Sigmoid colon (tissue), 7 donors: Measurements from ENCODE around the gene TACR1. TPM values are rescaled to one million over a fixed set of nuclear protein-coding genes. Genes with fewer than 3 reads are reported as not detected.

ENCODE experiments used
- DNase-seq: peaks from one replicate; pipeline ENCODE4 v3.0.0-alpha.2; 2019
- H3K27ac ChIP-seq, 4 donors: fragments of 200-600 bp; sonication (generic); one replicate each; pipeline ENCODE4 v1.5.1; 2016 to 2019; ENCODE audit warnings: mild to moderate bottlenecking in 1 of 4
- H3K27me3 ChIP-seq, 3 donors: fragments of 200-600 bp; sonication (generic); one replicate each; pipeline ENCODE4 v1.5.1; 2019; ENCODE audit warnings: mild to moderate bottlenecking in 1 of 3
- H3K36me3 ChIP-seq, 4 donors: fragments of 200-600 bp; sonication (generic); one replicate each; pipeline ENCODE4 v1.5.1; 2016 to 2019
- H3K4me1 ChIP-seq, 4 donors: fragments of 200-600 bp; sonication (generic); one replicate each; pipeline ENCODE4 v1.5.1; 2017 to 2019
- H3K4me3 ChIP-seq, 4 donors: fragments of 200-600 bp; sonication (generic); one replicate each; pipeline ENCODE4 v1.5.1; 2017 to 2019; ENCODE audit warnings: mild to moderate bottlenecking in 2 of 4, moderate library complexity in 1 of 4
- H3K9me3 ChIP-seq, 4 donors: fragments of 200-600 bp in 3 of 4; sonication (generic) in 3 of 4; one replicate each; pipeline versions ENCODE4 v1.5.1 to v1.6.1; 2013 to 2019
- CTCF ChIP-seq, 4 experiments: fragments of 450-650 bp in 3 of 4; fragments of 200-600 bp in 1 of 4; IDR thresholded peaks; one replicate each; pipeline ENCODE4 v1.5.1; 2016 to 2019; ENCODE audit warnings: antibody characterized with exemption in 4 of 4, mild to moderate bottlenecking in 3 of 4, moderate library complexity in 2 of 4
- EP300 ChIP-seq, 4 donors: sonication (generic); formaldehyde crosslinking; IDR thresholded peaks; one replicate each; pipeline ENCODE4 v1.6.1; 2017; ENCODE audit warnings: antibody characterized with exemption in 4 of 4
- POLR2A ChIP-seq, 2 donors: fragments of 450-650 bp; IDR thresholded peaks; one replicate each; pipeline ENCODE4 v1.6.1; 2016; ENCODE audit warnings: antibody characterized with exemption in 2 of 2, mild to moderate bottlenecking in 2 of 2, moderate library complexity in 2 of 2
- POLR2AphosphoS5 ChIP-seq, 4 donors: sonication (generic); formaldehyde crosslinking; IDR thresholded peaks; one replicate each; pipeline ENCODE4 v1.6.1; 2017; ENCODE audit warnings: antibody characterized with exemption in 4 of 4
- WGBS, 2 donors: extraction: QIAGEN DNeasy Blood & Tissue Kit; methylation state at CpG; one replicate each; pipeline ENCODE4 v1.1.7; 2013; 5-methylcytosine and 5-hydroxymethylcytosine counted together
- intact Hi-C: fragments of 100-400 bp; cut with DNase I; formaldehyde crosslinking; loops from one replicate; pipeline ENCODE4 v1.15.1; 2023
- polyA plus RNA-seq, 3 donors: library from polyadenylated mRNA; stranded (reverse); fragments of 200-250 nt; gene quantifications; one replicate each; pipeline ENCODE4 v1.2.3, GENCODE V29; 2013
- total RNA-seq, 4 donors: library from RNA; depleted of rRNA; stranded (reverse); fragments of >200 nt; gene quantifications; one replicate each; pipeline ENCODE4 v1.1.0, GENCODE V29; 2016
- donor health status: healthy with polysubstance abuse.
- donor health status: Bipolar disorder and iron deficiency.
- donor health status: healthy.

TACR1 gene
- total and polyA plus RNA-seq, 7 donors, result 0.22 to 2.5 (median 0.99) TPM; not detected in 2

DNA sequence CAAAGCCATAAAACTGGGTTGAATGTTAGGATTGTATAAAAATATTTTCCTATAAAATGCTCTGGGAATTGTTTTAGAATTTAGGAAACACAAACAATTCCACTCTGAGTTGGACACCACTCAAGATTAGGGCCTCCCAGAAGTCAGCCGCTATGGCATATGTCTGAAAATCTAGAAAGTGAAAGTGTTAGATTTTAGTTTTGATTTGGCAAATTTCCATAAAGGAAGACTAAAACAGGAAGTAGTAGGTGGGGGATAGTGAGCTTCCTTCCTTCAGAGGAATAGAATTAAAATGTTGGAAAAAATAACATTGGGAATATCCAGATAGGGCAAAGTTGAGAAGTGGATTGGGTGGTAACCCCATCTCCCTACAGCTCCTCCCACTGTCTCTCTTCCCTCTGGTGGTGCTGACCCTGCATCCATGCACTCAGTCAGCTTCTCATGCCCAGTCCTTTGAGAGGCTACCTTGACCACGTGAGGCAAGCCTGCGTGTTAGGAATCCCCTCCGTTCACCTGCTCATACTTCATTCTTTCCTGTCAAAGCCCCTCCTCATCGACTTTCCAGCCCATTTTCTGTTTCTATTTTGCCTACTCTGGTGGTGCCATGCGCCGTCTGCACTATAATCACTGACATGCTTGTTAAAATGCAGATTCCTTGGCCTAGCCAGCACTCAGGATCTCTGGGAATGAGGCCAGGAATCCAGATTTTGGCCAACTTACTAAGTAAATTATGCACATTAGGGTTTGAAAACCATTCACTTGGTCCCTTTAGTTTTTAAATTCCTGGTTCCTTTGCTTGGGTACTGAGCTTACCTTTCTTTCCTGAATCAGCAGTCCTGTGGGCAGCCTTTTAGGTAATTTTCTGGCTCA lies 157.4 kb downstream of the TACR1 start:
- peaks cover 0 to 43% (median 27%) of the 10 kb centered on the region in 4 donors for H3K4me1 ChIP-seq
- no peak overlapping the region for H3K4me3 ChIP-seq
- H3K9me3 ChIP-seq, result no peaks in the 10 kb centered on the region
- intact Hi-C loops, result no loop called here
- H3K36me3 ChIP-seq, result no peaks in the 10 kb centered on the region
- DNase-seq, result no peak
- no peak for TF ChIP-seq POLR2AphosphoS5 (IDR thresholded peaks at IDR 0.05)
- no peak for TF ChIP-seq CTCF (IDR thresholded peaks at IDR 0.05)
- no peak for TF ChIP-seq POLR2A (IDR thresholded peaks at IDR 0.05)
- no peak for TF ChIP-seq EP300 (IDR thresholded peaks at IDR 0.05)
- peak overlapping the region; percentile 19 to 27 (median 25) for H3K27ac ChIP-seq
- H3K27me3 ChIP-seq, result no peaks in the 10 kb centered on the region
- WGBS, 2 donors, result 79 to 80% methylated on average over 7 of the region's 7 CpGs

DNA sequence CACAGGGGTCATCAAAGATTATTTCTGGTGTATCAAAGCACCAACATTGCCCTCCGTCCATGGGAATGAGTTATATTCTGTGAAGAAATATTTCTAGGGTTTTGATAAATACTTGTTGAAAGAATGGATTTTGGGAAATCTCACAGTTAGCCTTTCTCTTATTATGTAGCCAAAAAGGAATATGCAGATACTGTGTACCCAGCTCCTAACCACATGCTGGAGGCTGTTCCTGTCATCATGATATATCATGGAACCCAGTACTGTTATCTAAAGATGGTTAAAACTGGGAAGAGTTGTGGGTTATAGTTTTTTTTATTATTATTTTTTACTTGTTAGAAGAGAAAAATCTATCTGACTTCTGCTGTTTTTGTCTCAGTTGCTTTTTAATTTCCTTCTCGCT lies 158.1 kb downstream of the TACR1 start:
- Histone ChIP-seq H3K27me3 (no peaks in the 10 kb centered on the region), H3K4me3 (no peak overlapping the region), H3K27ac (peak overlapping the region in 2 of 4 donors; percentile 19 to 23), H3K4me1 (peaks cover 0 to 41% (median 25%) of the 10 kb centered on the region in 4 donors), H3K9me3 (no peaks in the 10 kb centered on the region), H3K36me3 (no peaks in the 10 kb centered on the region)
- TF ChIP-seq POLR2A (IDR thresholded peaks at IDR 0.05), result no peak
- DNase-seq, result no peak
- 61 to 72% methylated on average over 2 of the region's 2 CpGs for WGBS, 2 donors
- intact Hi-C loops, result no loop called here

DNA sequence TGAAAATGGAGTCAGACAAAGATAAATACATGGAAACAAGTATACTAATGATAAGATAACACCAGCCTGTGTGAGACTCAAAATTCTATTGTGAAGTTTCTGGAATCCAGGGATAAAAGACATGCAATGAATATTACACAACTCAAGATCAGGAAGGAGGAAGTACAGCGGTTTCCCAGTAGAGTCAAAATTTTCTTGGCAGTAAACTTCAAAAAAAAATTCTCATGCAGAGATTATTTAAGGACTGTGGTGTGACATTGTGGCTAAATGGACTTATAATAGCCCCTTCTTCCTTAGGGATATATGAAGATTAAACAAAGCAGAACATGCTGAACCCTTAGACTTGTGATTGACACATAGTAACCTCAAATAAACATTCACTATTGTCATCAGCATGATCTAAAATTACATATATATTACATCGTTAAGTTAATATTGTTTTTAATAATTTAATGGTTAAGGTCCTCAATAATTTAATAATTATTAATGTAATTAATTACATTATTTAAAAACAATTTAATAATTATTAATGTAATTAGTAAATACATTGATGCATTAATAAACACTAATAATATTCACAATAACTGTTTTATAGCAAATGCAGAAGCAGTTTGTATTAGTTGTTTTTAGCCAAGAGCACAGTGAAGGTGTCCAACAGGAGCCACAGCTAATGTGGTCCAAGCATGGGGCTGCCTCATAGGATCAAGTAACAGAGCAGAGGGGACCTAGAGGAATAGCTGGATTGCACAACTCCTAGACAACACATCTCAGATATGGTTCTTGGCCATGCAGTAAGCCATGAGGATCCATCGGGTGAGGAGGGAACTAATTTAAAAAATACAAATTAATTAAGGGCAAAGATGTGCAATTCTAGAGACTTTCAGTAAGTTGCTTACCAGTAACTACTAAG lies 163.6 kb downstream of the TACR1 start:
- Histone ChIP-seq H3K36me3 (no peaks in the 10 kb centered on the region), H3K27me3 (no peaks in the 10 kb centered on the region), H3K4me3 (no peak overlapping the region), H3K27ac (peak overlapping the region in 1 of 4 donors; percentile 18), H3K9me3 (no peaks in the 10 kb centered on the region), H3K4me1 (no peaks in the 10 kb centered on the region)
- 81 to 84% methylated on average over 3 of the region's 3 CpGs for WGBS, 2 donors
- no peak for DNase-seq
- intact Hi-C loops, result no loop called here
- peak in 1 of 4 donors; percentile 29 for TF ChIP-seq EP300 (IDR thresholded peaks at IDR 0.05)
- TF ChIP-seq POLR2AphosphoS5 (IDR thresholded peaks at IDR 0.05), result no peak

GRCh38 chr2:75033516-75033915 lies 165.8 kb downstream of the TACR1 start:
- intact Hi-C loops, result no loop called here
- TF ChIP-seq CTCF (IDR thresholded peaks at IDR 0.05) (no peak), EP300 (IDR thresholded peaks at IDR 0.05) (no peak), POLR2AphosphoS5 (IDR thresholded peaks at IDR 0.05) (no peak), POLR2A (IDR thresholded peaks at IDR 0.05) (no peak)
- Histone ChIP-seq H3K4me1 (no peaks in the 10 kb centered on the region), H3K27me3 (no peaks in the 10 kb centered on the region), H3K27ac (no peak overlapping the region), H3K9me3 (no peaks in the 10 kb centered on the region), H3K4me3 (no peak overlapping the region), H3K36me3 (no peaks in the 10 kb centered on the region)
- no peak for DNase-seq
- WGBS, 2 donors, result 52% methylated on average over 2 of the region's 2 CpGs

GRCh38 chr2:75031906-75032803 lies 167.2 kb downstream of the TACR1 start:
- no peak for TF ChIP-seq CTCF (IDR thresholded peaks at IDR 0.05)
- Histone ChIP-seq H3K27ac (no peak overlapping the region), H3K36me3 (no peaks in the 10 kb centered on the region), H3K9me3 (no peaks in the 10 kb centered on the region), H3K4me1 (no peaks in the 10 kb centered on the region), H3K4me3 (no peak overlapping the region), H3K27me3 (no peaks in the 10 kb centered on the region)
- DNase-seq, result no peak
- intact Hi-C loops, result no loop called here
- 90 to 91% methylated on average over 5 of the region's 5 CpGs for WGBS, 2 donors
